Keratinocyte (primary cell): ENCODE data around the gene PRADC1. TPM values are rescaled to one million over a fixed set of nuclear protein-coding genes. Genes with fewer than 3 reads are reported as not detected.
A peak's percentile ranks its signal among the peaks of the same experiment; 100 is the strongest.

ENCODE experiments used
- DNase-seq: peaks from one replicate; pipeline ENCODE4 v3.0.0-alpha.2; 2011; ENCODE audit warnings: low read depth, missing footprints, low spot score
- FAIRE-seq: peaks from 2 replicates; lab custom pipeline; 2011; peaks lifted over from hg19 to GRCh38; lab: Jason Lieb, UNC
- H2AFZ ChIP-seq: 2 replicates; pipeline ENCODE4 v1.6.0; 2012; ENCODE audit warnings: low read length, control low read depth, inconsistent platforms; ENCODE audit not compliant: control insufficient read depth
- H3K27ac ChIP-seq: 2 replicates; pipeline ENCODE4 v1.5.1; 2011; ENCODE audit warnings: low read length; ENCODE audit not compliant: control insufficient read depth, insufficient read depth
- H3K27me3 ChIP-seq: 3 replicates; pipeline ENCODE4 v1.6.0; 2011; ENCODE audit warnings: low read length; ENCODE audit not compliant: control insufficient read depth, insufficient read depth; ENCODE audit errors: extremely low read depth
- H3K36me3 ChIP-seq, 2 experiments: 2 replicates in 1 of 2; 3 replicates in 1 of 2; pipeline ENCODE4 v1.5.1; 2011; ENCODE audit warnings: low read length in 2 of 2, mild to moderate bottlenecking in 1 of 2; ENCODE audit not compliant: control insufficient read depth in 2 of 2, insufficient read depth in 2 of 2; ENCODE audit errors: extremely low read depth in 1 of 2
- H3K4me1 ChIP-seq: 3 replicates; pipeline ENCODE4 v1.5.1; 2011; ENCODE audit warnings: low read length; ENCODE audit not compliant: control insufficient read depth, insufficient read depth; ENCODE audit errors: extremely low read depth
- H3K4me2 ChIP-seq: 3 replicates; pipeline ENCODE4 v1.6.0; 2011; ENCODE audit warnings: low read depth, low read length; ENCODE audit not compliant: control insufficient read depth, insufficient read depth; ENCODE audit errors: extremely low read depth
- H3K4me3 ChIP-seq, 3 experiments: fragments of 200-600 bp in 1 of 3; sonication (generic) in 1 of 3; 2 replicates in 2 of 3; 3 replicates in 1 of 3; pipeline ENCODE4 v1.5.1; 2011 to 2016; ENCODE audit warnings: low read length in 3 of 3, mild to moderate bottlenecking in 3 of 3, control low read depth in 2 of 3, inconsistent platforms in 1 of 3, low read depth in 1 of 3, mixed read lengths in 1 of 3, mixed run types in 1 of 3, moderate library complexity in 1 of 3; ENCODE audit not compliant: control insufficient read depth in 2 of 3, insufficient read depth in 2 of 3; ENCODE audit errors: extremely low read depth in 1 of 3
- H3K79me2 ChIP-seq: 2 replicates; pipeline ENCODE4 v1.6.0; 2012; ENCODE audit warnings: low read length; ENCODE audit not compliant: control insufficient read depth, insufficient read depth
- H3K9ac ChIP-seq: 3 replicates; pipeline ENCODE4 v1.6.0; 2011; ENCODE audit warnings: low read length; ENCODE audit not compliant: control insufficient read depth, insufficient read depth; ENCODE audit errors: extremely low read depth
- H3K9me1 ChIP-seq: 3 replicates; pipeline ENCODE4 v1.6.0; 2011; ENCODE audit warnings: low read length; ENCODE audit not compliant: control insufficient read depth, insufficient read depth; ENCODE audit errors: extremely low read depth
- H3K9me3 ChIP-seq: 2 replicates; pipeline ENCODE4 v1.5.1; 2012; ENCODE audit warnings: low read depth, low read length; ENCODE audit not compliant: control insufficient read depth
- H4K20me1 ChIP-seq: 3 replicates; pipeline ENCODE4 v1.6.0; 2011; ENCODE audit warnings: low read length; ENCODE audit not compliant: control insufficient read depth, insufficient read depth; ENCODE audit errors: extremely low read depth
- CTCF ChIP-seq, 3 experiments: IDR thresholded peaks in 1 of 3; conservative IDR thresholded peaks in 1 of 3; optimal IDR thresholded peaks in 1 of 3; 2 replicates in 2 of 3; 3 replicates in 1 of 3; pipeline versions ENCODE3 to v1.5.1; 2011; ENCODE audit warnings: low read length in 3 of 3, mild to moderate bottlenecking in 3 of 3, moderate library complexity in 2 of 3, control low read depth in 1 of 3, inconsistent platforms in 1 of 3; ENCODE audit not compliant: insufficient read depth in 2 of 3; ENCODE audit errors: extremely low read depth in 1 of 3
- EZH2 ChIP-seq: IDR thresholded peaks from one replicate; pipeline ENCODE4 v1.6.1; 2012; ENCODE audit warnings: inconsistent platforms, mild to moderate bottlenecking, low read length, moderate library complexity
- dilution Hi-C: fragments of 300-500 bp; cut with MboI; formaldehyde crosslinking; loops from one replicate; pipeline ENCODE4 v1.7.0; 2020; ENCODE audit warnings: low sequenced_read_pairs; ENCODE audit not compliant: extremely low pct_ligation_motif_present
- polyA plus RNA-seq, 5 experiments: library from polyadenylated mRNA; depleted of rRNA in 3 of 5; stranded (reverse) in 3 of 5; stranded (forward) in 1 of 5; unstranded in 1 of 5; fragments of >200 nt; gene quantifications; 1 replicate in 1 of 5; 2 replicates in 3 of 5; 3 replicates in 1 of 5; pipeline versions ENCODE4 v1.2.1 to v1.2.3, GENCODE V29; 2011 to 2012; ENCODE audit warnings: missing spikeins in 2 of 5, low read depth in 1 of 5, low replicate concordance in 1 of 5

Gene PRADC1
- polyA plus RNA-seq, 1 donor (not counting 4 experiments of a cell fraction or from before 2014, with no cell fraction given) = 8.2 TPM

GRCh38 chr2:73212448-73213176 lies 20.4 kb downstream of the PRADC1 start:
- Histone ChIP-seq H2AFZ (no peak overlapping the region), H3K4me3 (no peak overlapping the region), H3K36me3 (no peaks in the 10 kb centered on the region), H3K27me3 (no peaks in the 10 kb centered on the region), H3K4me2 (no peak overlapping the region), H3K9me1 (peaks cover 2% of the 10 kb centered on the region), H4K20me1 (no peaks in the 10 kb centered on the region), H3K9me3 (no peaks in the 10 kb centered on the region), H3K79me2 (peaks cover 27% of the 10 kb centered on the region), H3K9ac (no peak overlapping the region), H3K27ac (no peak overlapping the region), H3K4me1 (peaks cover 16% of the 10 kb centered on the region)
- FAIRE-seq = peak; percentile 20
- TF ChIP-seq CTCF (optimal IDR thresholded peaks at IDR 0.05 in 1 of 3, IDR thresholded peaks at IDR 0.05 in 1 of 3, conservative IDR thresholded peaks at IDR 0.05 in 1 of 3; ENCODE audit: extremely low read depth in 1 of 3, insufficient read depth in 2 of 3, low read length in 3 of 3) (peak; percentile 92 to 98 (median 97)), EZH2 (no peak)
- no peak for DNase-seq
- dilution Hi-C loops = no loop called here

- Histone ChIP-seq H3K4me3 (no peak overlapping the region), H2AFZ (no peak overlapping the region), H3K27me3 (no peaks in the 10 kb centered on the region), H3K4me1 (peaks cover 13% of the 10 kb centered on the region), H3K9me3 (no peaks in the 10 kb centered on the region), H3K36me3 (no peaks in the 10 kb centered on the region), H3K9ac (no peak overlapping the region), H3K9me1 (peaks cover 2% of the 10 kb centered on the region), H3K27ac (no peak overlapping the region), H3K79me2 (peaks cover 23% of the 10 kb centered on the region), H4K20me1 (no peaks in the 10 kb centered on the region), H3K4me2 (no peak overlapping the region)
- no peak for DNase-seq
- dilution Hi-C loops = no loop called here
- TF ChIP-seq CTCF (optimal IDR thresholded peaks at IDR 0.05 in 1 of 3, IDR thresholded peaks at IDR 0.05 in 1 of 3, conservative IDR thresholded peaks at IDR 0.05 in 1 of 3; ENCODE audit: extremely low read depth in 1 of 3, insufficient read depth in 2 of 3, low read length in 3 of 3) = no peak
- TF ChIP-seq EZH2 = no peak
- no peak for FAIRE-seq
These were observed 21.0 kb downstream of the PRADC1 start for GRCh38 chr2:73212098-73212447.
